ENCODE data around the gene WASF3.

Gene WASF3

GRCh38 chr13:26651234-26651633 is 93.8 kb downstream of the WASF3 start:
- DNase-seq = no peak

- DNase-seq = no peak
Measured at GRCh38 chr13:26653310-26653709, 95.8 kb downstream of the WASF3 start.

GRCh38 chr13:26653842-26654241 is 96.4 kb downstream of the WASF3 start:
- no peak for DNase-seq

GRCh38 chr13:26656919-26657318 is 99.4 kb downstream of the WASF3 start:
- no peak for DNase-seq

- DNase-seq = no peak
Measured at GRCh38 chr13:26658448-26659385, 101.2 kb downstream of the WASF3 start.

GRCh38 chr13:26660185-26660584 is 102.7 kb downstream of the WASF3 start:
- DNase-seq = no peak

GRCh38 chr13:26660766-26661165 is 103.3 kb downstream of the WASF3 start:
- no peak for DNase-seq

GRCh38 chr13:26663791-26664190 is 106.3 kb downstream of the WASF3 start:
- DNase-seq = no peak

- no peak for DNase-seq
Measured at GRCh38 chr13:26664286-26664685, 106.8 kb downstream of the WASF3 start.

GRCh38 chr13:26664876-26665275 is 107.4 kb downstream of the WASF3 start:
- no peak for DNase-seq

- DNase-seq = no peak
Measured at GRCh38 chr13:26668357-26669146, 111.1 kb downstream of the WASF3 start.

- DNase-seq = no peak
Measured at GRCh38 chr13:26673890-26674289, 116.4 kb downstream of the WASF3 start.

GRCh38 chr13:26677156-26677555 is 119.7 kb downstream of the WASF3 start:
- DNase-seq = no peak

- no peak for DNase-seq
Measured at GRCh38 chr13:26678330-26678729, 120.8 kb downstream of the WASF3 start.

GRCh38 chr13:26678796-26679195 is 121.3 kb downstream of the WASF3 start:
- DNase-seq = no peak

GRCh38 chr13:26679411-26680122 is 122.1 kb downstream of the WASF3 start:
- DNase-seq = no peak

GRCh38 chr13:26680123-26680450 is 122.6 kb downstream of the WASF3 start:
- no peak for DNase-seq

GRCh38 chr13:26680572-26680971 is 123.1 kb downstream of the WASF3 start:
- DNase-seq = no peak

- no peak for DNase-seq
Measured at GRCh38 chr13:26681036-26681435, 123.6 kb downstream of the WASF3 start.

- no peak for DNase-seq
Measured at GRCh38 chr13:26682606-26683005, 125.1 kb downstream of the WASF3 start.

- DNase-seq = no peak
Measured at GRCh38 chr13:26685606-26686005, 128.1 kb downstream of the WASF3 start.

- DNase-seq = no peak
Measured at GRCh38 chr13:26686285-26686684, 128.8 kb downstream of the WASF3 start.

- no peak for DNase-seq
Measured at GRCh38 chr13:26688286-26688685, 130.8 kb downstream of the WASF3 start.
